Neural progenitor cell (in vitro differentiated cells): ENCODE measurements around the gene RNF38. TPM values are rescaled to one million over a fixed set of nuclear protein-coding genes. Genes with fewer than 3 reads are reported as not detected.
A peak's percentile ranks its signal among the peaks of the same experiment; 100 is the strongest.
"Not testable (repeated sequence)": the region's sequence is repeated elsewhere in the genome, so short reads cannot be mapped to it uniquely, and the experiment has no call there.

Experiments used
- DNase-seq: peaks from one replicate; pipeline ENCODE4 v3.0.0-alpha.2; 2016; ENCODE audit warnings: low spot score
- H2AFZ ChIP-seq: fragments of 200-600 bp; sonication (generic); replicated peaks from 2 replicates; pipeline ENCODE4 v1.6.1; 2016; ENCODE audit warnings: antibody characterized with exemption
- H3F3A ChIP-seq: fragments of 200-600 bp; sonication (generic); 2 replicates; pipeline ENCODE4 v1.6.1; 2016; ENCODE audit warnings: antibody characterized with exemption, low read depth
- H3K27ac ChIP-seq: fragments of 200-600 bp; sonication (generic); 2 replicates; pipeline ENCODE4 v1.5.1; 2016; ENCODE audit warnings: mild to moderate bottlenecking
- H3K27me3 ChIP-seq: fragments of 200-600 bp; sonication (generic); 2 replicates; pipeline ENCODE4 v1.6.1; 2016; ENCODE audit warnings: mild to moderate bottlenecking, moderate library complexity
- H3K36me3 ChIP-seq: fragments of 200-600 bp; sonication (generic); 2 replicates; pipeline ENCODE4 v1.5.1; 2016
- H3K4me1 ChIP-seq: fragments of 200-600 bp; sonication (generic); 2 replicates; pipeline ENCODE4 v1.6.1; 2016; ENCODE audit warnings: mixed run types
- H3K4me2 ChIP-seq: fragments of 200-600 bp; sonication (generic); 2 replicates; pipeline ENCODE4 v1.6.1; 2016
- H3K4me3 ChIP-seq: fragments of 200-600 bp; sonication (generic); 2 replicates; pipeline ENCODE4 v1.5.1; 2016
- H3K79me2 ChIP-seq: fragments of 200-600 bp; sonication (generic); 2 replicates; pipeline ENCODE4 v1.6.1; 2016; ENCODE audit warnings: low read depth
- H3K9ac ChIP-seq: fragments of 200-600 bp; sonication (generic); 2 replicates; pipeline ENCODE4 v1.6.1; 2016
- H3K9me3 ChIP-seq: fragments of 200-600 bp; sonication (generic); 2 replicates; pipeline ENCODE4 v1.5.1; 2016; ENCODE audit warnings: low read depth
- H4K20me1 ChIP-seq: fragments of 200-600 bp; sonication (generic); 2 replicates; pipeline ENCODE4 v1.6.1; 2016; ENCODE audit warnings: low read depth
- H3K27ac Mint-ChIP-seq: 3 replicates; pipeline ENCODE4 v1.8.0; 2021; ENCODE audit warnings: mixed read lengths
- H3K27me3 Mint-ChIP-seq: 2 replicates; pipeline ENCODE4 v1.8.0; 2022; ENCODE audit warnings: low read depth, mild to moderate bottlenecking, inconsistent platforms, moderate library complexity, mixed read lengths; ENCODE audit not compliant: insufficient read depth
- H3K36me3 Mint-ChIP-seq: 3 replicates; pipeline ENCODE4 v1.8.0; 2021; ENCODE audit warnings: mixed read lengths
- H3K4me1 Mint-ChIP-seq: 3 replicates; pipeline ENCODE4 v1.8.0; 2021; ENCODE audit warnings: mixed read lengths
- H3K4me3 Mint-ChIP-seq: 3 replicates; pipeline ENCODE4 v1.8.0; 2021; ENCODE audit warnings: mild to moderate bottlenecking, moderate library complexity, mixed read lengths
- H3K9me3 Mint-ChIP-seq: 3 replicates; pipeline ENCODE4 v1.8.0; 2020; ENCODE audit warnings: mixed read lengths
- CTCF ChIP-seq: fragments of 200-600 bp; sonication (generic); IDR thresholded peaks from 2 replicates; pipeline ENCODE4 v1.5.1; 2017; ENCODE audit warnings: antibody characterized with exemption, mild to moderate bottlenecking
- EZH2 ChIP-seq: fragments of 200-600 bp; sonication (generic); IDR thresholded peaks from 2 replicates; pipeline ENCODE4 v1.6.1; 2017; ENCODE audit warnings: antibody characterized with exemption, mild to moderate bottlenecking, moderate library complexity
- EZH2phosphoT487 ChIP-seq: fragments of 200-600 bp; sonication (generic); IDR thresholded peaks from 2 replicates; pipeline ENCODE4 v1.6.1; 2017; ENCODE audit warnings: antibody characterized with exemption
- total RNA-seq: library from RNA; depleted of rRNA; stranded (reverse); fragments of >200 nt; gene quantifications from 2 replicates; pipeline ENCODE4 v1.2.3, GENCODE V29; 2015; ENCODE audit warnings: low replicate concordance

The RNF38 gene
- total RNA-seq, 1 donor from 2014 or later, result 63.8 TPM

DNA sequence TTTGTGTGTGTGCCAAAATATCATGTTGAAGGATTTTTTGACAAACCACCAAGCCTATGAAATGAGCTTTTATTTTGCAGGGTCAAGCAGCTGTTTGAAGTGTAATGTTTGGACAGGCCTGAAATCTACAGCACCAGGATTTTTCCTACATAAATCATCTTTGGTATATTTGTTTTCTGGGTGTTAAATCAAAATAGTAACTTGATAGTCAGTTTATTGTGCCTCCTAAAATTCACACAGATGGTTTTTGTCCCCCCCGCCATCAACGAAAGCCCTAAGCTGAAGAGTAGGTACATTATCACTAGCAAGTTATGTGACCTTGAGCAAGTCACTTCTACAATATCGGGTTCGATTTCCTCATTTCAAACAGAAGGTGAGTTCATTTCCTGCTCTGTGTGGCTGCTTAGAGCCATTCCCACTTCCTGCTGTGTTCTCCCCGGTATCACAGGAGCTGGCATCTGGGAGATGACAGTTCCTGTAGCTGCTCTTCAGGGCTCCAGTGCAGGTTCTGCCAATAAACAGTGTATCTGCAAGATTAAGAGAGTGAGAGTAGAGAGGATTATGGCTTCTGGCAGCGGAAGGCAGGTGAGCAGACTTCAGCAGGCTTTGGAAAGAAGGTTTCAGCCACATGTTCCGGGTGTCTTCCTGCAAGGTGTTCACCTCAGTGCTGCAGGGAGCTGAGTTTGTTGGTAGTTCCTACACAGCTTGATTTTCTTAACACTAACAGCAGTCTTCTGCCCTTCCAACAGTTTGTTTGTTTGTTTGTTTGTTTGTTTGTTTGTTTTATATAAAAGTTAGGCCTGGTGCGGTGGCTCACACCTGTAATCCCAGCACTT, 93.4 kb downstream of the RNF38 start:
- H3K36me3 ChIP-seq, result no peaks in the 10 kb centered on the region
- H4K20me1 ChIP-seq, result no peaks in the 10 kb centered on the region
- no peaks in the 10 kb centered on the region for H3K4me1 ChIP-seq
- no peak overlapping the region for H3K9ac ChIP-seq
- Mint-ChIP-seq H3K36me3 (no peaks in the 10 kb centered on the region), H3K27me3 (no peaks in the 10 kb centered on the region), H3K9me3 (no peaks in the 10 kb centered on the region), H3K4me1 (peaks cover 5% of the 10 kb centered on the region), H3K27ac (no peak overlapping the region), H3K4me3 (no peak overlapping the region)
- H3K79me2 ChIP-seq, result no peaks in the 10 kb centered on the region
- H3K9me3 ChIP-seq, result no peaks in the 10 kb centered on the region
- H3K27me3 ChIP-seq, result no peaks in the 10 kb centered on the region
- no peak overlapping the region for H2AFZ ChIP-seq
- H3F3A ChIP-seq, result no peaks in the 10 kb centered on the region
- no peak overlapping the region for H3K4me3 ChIP-seq
- no peak overlapping the region for H3K27ac ChIP-seq
- no peak for TF ChIP-seq CTCF
- TF ChIP-seq EZH2phosphoT487, result no peak
- no peak for TF ChIP-seq EZH2
- H3K4me2 ChIP-seq, result no peak overlapping the region
- DNase-seq, result no peak

- not testable (repeated sequence) for H3K27me3 ChIP-seq, H3F3A ChIP-seq, H3K27ac ChIP-seq, H3K4me1 Mint-ChIP-seq, H3K4me3 Mint-ChIP-seq, H3K9ac ChIP-seq, H3K4me2 ChIP-seq, H3K36me3 ChIP-seq, H3K36me3 Mint-ChIP-seq, H4K20me1 ChIP-seq, H3K4me3 ChIP-seq, DNase-seq, H3K79me2 ChIP-seq, H3K9me3 Mint-ChIP-seq, H3K4me1 ChIP-seq, H3K27me3 Mint-ChIP-seq, H2AFZ ChIP-seq, H3K9me3 ChIP-seq
- peak overlapping the region; percentile 42 for H3K27ac Mint-ChIP-seq
Observed at GRCh38 chr9:36304366-36304765, 95.7 kb downstream of the RNF38 start.

DNA sequence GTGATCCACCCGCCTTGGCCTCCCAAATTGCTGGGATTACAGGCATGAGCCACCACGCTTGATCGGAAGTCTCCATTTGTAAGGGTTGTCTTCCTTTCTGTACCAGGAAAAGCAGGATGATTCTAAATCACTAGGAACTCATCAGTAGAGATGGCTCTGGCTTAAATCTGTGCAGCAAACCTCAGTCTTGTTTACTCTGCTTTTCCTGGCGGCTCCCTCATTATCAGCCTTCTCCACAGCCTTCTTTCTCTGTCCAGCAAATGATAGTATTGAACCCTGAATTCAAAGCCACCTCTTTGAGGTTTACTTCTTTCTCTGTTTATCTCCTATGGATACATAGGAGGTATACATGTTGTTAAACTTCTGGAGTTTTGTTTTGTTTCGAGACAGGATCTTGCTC, 98.8 kb downstream of the RNF38 start:
- H3K4me1 Mint-ChIP-seq, result peaks cover 5% of the 10 kb centered on the region
- no peak overlapping the region for H3K4me3 Mint-ChIP-seq
- H3K27me3 Mint-ChIP-seq, result no peaks in the 10 kb centered on the region
- H3K9me3 ChIP-seq, result no peaks in the 10 kb centered on the region
- no peaks in the 10 kb centered on the region for H4K20me1 ChIP-seq
- no peaks in the 10 kb centered on the region for H3K79me2 ChIP-seq
- no peak for DNase-seq
- H3K27ac Mint-ChIP-seq, result no peak overlapping the region
- no peak overlapping the region for H3K27ac ChIP-seq
- no peak overlapping the region for H2AFZ ChIP-seq
- no peak overlapping the region for H3K9ac ChIP-seq
- H3K4me1 ChIP-seq, result peaks cover 8% of the 10 kb centered on the region
- no peak overlapping the region for H3K4me2 ChIP-seq
- H3K36me3 Mint-ChIP-seq, result no peaks in the 10 kb centered on the region
- no peaks in the 10 kb centered on the region for H3K9me3 Mint-ChIP-seq
- TF ChIP-seq EZH2, result no peak
- no peak for TF ChIP-seq CTCF
- TF ChIP-seq EZH2phosphoT487, result no peak
- no peaks in the 10 kb centered on the region for H3K36me3 ChIP-seq
- H3K4me3 ChIP-seq, result no peak overlapping the region
- no peaks in the 10 kb centered on the region for H3F3A ChIP-seq
- H3K27me3 ChIP-seq, result no peaks in the 10 kb centered on the region

DNA sequence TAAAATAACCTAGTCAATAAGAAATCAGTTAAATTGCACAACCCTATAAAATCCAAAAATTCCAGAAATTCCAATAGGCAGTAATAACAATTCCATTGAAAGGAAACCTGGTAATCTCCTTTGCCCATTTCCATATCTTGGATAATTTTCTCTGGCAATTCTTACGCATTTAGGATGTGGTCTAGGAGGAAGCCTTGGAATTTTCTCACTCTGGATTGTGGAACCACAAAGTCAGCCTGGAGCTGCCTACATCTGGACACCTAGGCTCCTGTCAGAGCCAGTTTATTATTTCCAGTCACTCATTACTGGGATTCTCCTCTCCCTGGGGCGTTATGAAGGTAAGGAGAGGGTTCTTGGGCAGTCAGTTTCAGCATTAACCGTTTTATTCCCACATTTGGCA, 101.5 kb downstream of the RNF38 start:
- peaks cover 8% of the 10 kb centered on the region for H3K4me1 ChIP-seq
- no peaks in the 10 kb centered on the region for H3K9me3 Mint-ChIP-seq
- no peak overlapping the region for H3K4me2 ChIP-seq
- no peaks in the 10 kb centered on the region for H3K79me2 ChIP-seq
- no peak overlapping the region for H3K27ac Mint-ChIP-seq
- no peak for TF ChIP-seq CTCF
- no peak for TF ChIP-seq EZH2
- TF ChIP-seq EZH2phosphoT487, result no peak
- H3K9me3 ChIP-seq, result no peaks in the 10 kb centered on the region
- no peaks in the 10 kb centered on the region for H3F3A ChIP-seq
- H3K9ac ChIP-seq, result no peak overlapping the region
- H3K27me3 ChIP-seq, result no peaks in the 10 kb centered on the region
- H4K20me1 ChIP-seq, result no peaks in the 10 kb centered on the region
- H3K4me3 ChIP-seq, result no peak overlapping the region
- H3K36me3 Mint-ChIP-seq, result no peaks in the 10 kb centered on the region
- no peak overlapping the region for H3K27ac ChIP-seq
- DNase-seq, result no peak
- H3K36me3 ChIP-seq, result no peaks in the 10 kb centered on the region
- no peak overlapping the region for H2AFZ ChIP-seq
- H3K4me1 Mint-ChIP-seq, result no peaks in the 10 kb centered on the region
- H3K4me3 Mint-ChIP-seq, result no peak overlapping the region
- peaks cover 2% of the 10 kb centered on the region for H3K27me3 Mint-ChIP-seq
